Breast epithelium (tissue), 4 donors: Measurements from ENCODE around the gene KRT8. TPM values are rescaled to one million over a fixed set of nuclear protein-coding genes. Genes with fewer than 3 reads are reported as not detected.

Experiments
- DNase-seq, 2 donors: peaks; one replicate each; pipeline ENCODE4 v3.0.0-alpha.2; 2019; ENCODE audit warnings: low spot score in 2 of 2
- H3K27ac ChIP-seq, 2 donors: fragments of 200-600 bp; sonication (generic) in 1 of 2; one replicate each; pipeline ENCODE4 v1.5.1; 2016 to 2019; ENCODE audit warnings: mild to moderate bottlenecking in 1 of 2
- H3K27me3 ChIP-seq, 2 donors: fragments of 200-600 bp; sonication (generic) in 1 of 2; one replicate each; pipeline versions ENCODE4 v1.5.1 to v1.6.0; 2017 to 2019; ENCODE audit warnings: control low read depth in 1 of 2, mild to moderate bottlenecking in 1 of 2
- H3K36me3 ChIP-seq: fragments of 200-600 bp; one replicate; pipeline ENCODE4 v1.5.1; 2019
- H3K4me1 ChIP-seq, 2 donors: fragments of 200-600 bp; sonication (generic); one replicate each; pipeline ENCODE4 v1.5.1; 2016 to 2019; ENCODE audit warnings: control low read depth in 1 of 2
- H3K4me3 ChIP-seq, 3 donors: fragments of 200-600 bp; sonication (generic); 1 replicate in 2 of 3; 2 replicates in 1 of 3; pipeline ENCODE4 v1.5.1; 2016 to 2019; ENCODE audit warnings: mild to moderate bottlenecking in 3 of 3, moderate library complexity in 2 of 3
- H3K9me3 ChIP-seq, 2 donors: fragments of 200-600 bp; sonication (generic) in 1 of 2; one replicate each; pipeline ENCODE4 v1.5.1; 2016 to 2019; ENCODE audit warnings: control low read depth in 1 of 2
- CTCF ChIP-seq, 3 donors: fragments of 450-650 bp; IDR thresholded peaks; one replicate each; pipeline ENCODE4 v1.5.1; 2016 to 2017; ENCODE audit warnings: antibody characterized with exemption in 3 of 3, mild to moderate bottlenecking in 3 of 3, moderate library complexity in 3 of 3
- POLR2A ChIP-seq: fragments of 450-650 bp; IDR thresholded peaks from one replicate; pipeline ENCODE4 v1.6.1; 2016; ENCODE audit warnings: antibody characterized with exemption, mild to moderate bottlenecking, moderate library complexity
- POLR2AphosphoS5 ChIP-seq, 3 donors: sonication (generic); formaldehyde crosslinking; IDR thresholded peaks; one replicate each; pipeline ENCODE4 v1.6.1; 2017; ENCODE audit warnings: antibody characterized with exemption in 3 of 3
- intact Hi-C: fragments of 100-400 bp; cut with DNase I; formaldehyde crosslinking; loops from one replicate; pipeline ENCODE4 v1.15.1; 2023; ENCODE audit warnings: low total_unique reads
- total RNA-seq, 3 donors: library from RNA; depleted of rRNA; stranded (reverse); fragments of >200 nt; gene quantifications; one replicate each; pipeline ENCODE4 v1.1.0, GENCODE V29; 2016

Gene KRT8
- total RNA-seq, 3 donors from 2014 or later = 4.6 to 430 (median 153) TPM

- Histone ChIP-seq H3K4me1 (peaks cover 10 to 14% of the 10 kb centered on the region in 2 donors), H3K27me3 (no peaks in the 10 kb centered on the region), H3K4me3 (no peak overlapping the region), H3K36me3 (no peaks in the 10 kb centered on the region), H3K9me3 (no peaks in the 10 kb centered on the region), H3K27ac (peak overlapping the region in 1 of 2 donors; percentile 3)
- intact Hi-C loops = loop anchor here (5.0 to 10.0 kb wide), 2 partner anchors 295 to 512 kb away; partner anchors contain the start of gene KRT85
- TF ChIP-seq POLR2A (no peak), POLR2AphosphoS5 (IDR thresholded peaks at IDR 0.05) (no peak), CTCF (IDR thresholded peaks at IDR 0.05) (no peak)
- no peak for DNase-seq
Measured at GRCh38 chr12:52877242-52877641, 27.6 kb downstream of the KRT8 start.

- Histone ChIP-seq H3K27ac (peak overlapping the region in 1 of 2 donors; percentile 20), H3K9me3 (no peaks in the 10 kb centered on the region), H3K36me3 (no peaks in the 10 kb centered on the region), H3K27me3 (no peaks in the 10 kb centered on the region), H3K4me3 (no peak overlapping the region), H3K4me1 (peaks cover 10 to 22% of the 10 kb centered on the region in 2 donors)
- TF ChIP-seq POLR2A = no peak
- no peak for TF ChIP-seq CTCF (IDR thresholded peaks at IDR 0.05)
- TF ChIP-seq POLR2AphosphoS5 (IDR thresholded peaks at IDR 0.05) = no peak
- intact Hi-C loops = loop anchor here (5.0 to 10.0 kb wide), 2 partner anchors 294 to 512 kb away; partner anchors contain the start of gene KRT85
- DNase-seq = peak in 1 of 2 donors; percentile 89
Measured at GRCh38 chr12:52876372-52876771, 28.5 kb downstream of the KRT8 start.

GRCh38 chr12:52874573-52875435 lies 30.1 kb downstream of the KRT8 start:
- peak overlapping the region; percentile 95 to 98 for H3K27ac ChIP-seq
- no peaks in the 10 kb centered on the region for H3K9me3 ChIP-seq
- no peaks in the 10 kb centered on the region for H3K27me3 ChIP-seq
- H3K4me3 ChIP-seq = peak overlapping the region; percentile 34 to 74 (median 52)
- intact Hi-C loops = loop anchor here (5.0 to 10.0 kb wide), 3 partner anchors 293 to 728 kb away; partner anchors contain the start of gene KRT85
- TF ChIP-seq POLR2AphosphoS5 (IDR thresholded peaks at IDR 0.05) = no peak
- TF ChIP-seq POLR2A = no peak
- TF ChIP-seq CTCF (IDR thresholded peaks at IDR 0.05) = peak in 1 of 3 donors; percentile 8
- H3K36me3 ChIP-seq = no peaks in the 10 kb centered on the region
- DNase-seq = no peak
- H3K4me1 ChIP-seq = peaks cover 10 to 29% of the 10 kb centered on the region in 2 donors

GRCh38 chr12:52873832-52874572 lies 30.9 kb downstream of the KRT8 start:
- TF ChIP-seq POLR2AphosphoS5 (IDR thresholded peaks at IDR 0.05) (peak in 1 of 3 donors; percentile 62), CTCF (IDR thresholded peaks at IDR 0.05) (no peak), POLR2A (no peak)
- intact Hi-C loops = loop anchor here (5.0 to 10.0 kb wide), 2 partner anchors 509 to 727 kb away; partner anchors contain the start of gene KRT85
- H3K27me3 ChIP-seq = no peaks in the 10 kb centered on the region
- peak overlapping the region; percentile 34 to 74 (median 52) for H3K4me3 ChIP-seq
- peak; percentile 93 to 94 for DNase-seq
- no peaks in the 10 kb centered on the region for H3K9me3 ChIP-seq
- no peaks in the 10 kb centered on the region for H3K36me3 ChIP-seq
- H3K4me1 ChIP-seq = peaks cover 4 to 27% of the 10 kb centered on the region in 2 donors
- H3K27ac ChIP-seq = peak overlapping the region; percentile 95 to 98
